ENCODE results near the gene RBM8A.

GRCh38 chr1:145918992-145919939 is 8.0 kb downstream of the RBM8A start:
- TF ChIP-seq POLR2AphosphoS5 (IDR thresholded peaks at IDR 0.05; ENCODE audit: borderline replicate concordance, low read depth, low read length) (no peak), EZH2 (IDR thresholded peaks at IDR 0.05) (no peak)
